Mesendoderm (in vitro differentiated cells): ENCODE results near the gene PGM2L1.

Source experiments
- DNase-seq: peaks from one replicate; pipeline ENCODE4 v3.0.0; 2013
- H2AK5ac ChIP-seq: 2 replicates; pipeline ENCODE4 v1.6.1; 2013; ENCODE audit warnings: low read length, inconsistent platforms
- H2BK120ac ChIP-seq: 2 replicates; pipeline ENCODE4 v1.6.1; 2013; ENCODE audit warnings: low read depth, mild to moderate bottlenecking, low read length, moderate library complexity, mixed read lengths
- H2BK15ac ChIP-seq: replicated peaks from 2 replicates; pipeline ENCODE4 v1.6.1; 2013; ENCODE audit warnings: low read depth, mild to moderate bottlenecking, moderate library complexity
- H2BK5ac ChIP-seq: 2 replicates; pipeline ENCODE4 v1.6.1; 2013; ENCODE audit warnings: low read length, inconsistent platforms
- H3K18ac ChIP-seq: 2 replicates; pipeline ENCODE4 v1.6.1; 2013; ENCODE audit warnings: mild to moderate bottlenecking, low read length, mixed read lengths
- H3K23ac ChIP-seq: one replicate; pipeline ENCODE4 v1.6.1; 2013; ENCODE audit warnings: low read length
- H3K27ac ChIP-seq: 2 replicates; pipeline ENCODE4 v1.5.1; 2013; ENCODE audit warnings: low read depth, mild to moderate bottlenecking, inconsistent platforms, low read length, moderate library complexity
- H3K27me3 ChIP-seq: 2 replicates; pipeline ENCODE4 v1.6.1; 2013; ENCODE audit warnings: low read length, control low read depth, mild to moderate bottlenecking, inconsistent platforms; ENCODE audit not compliant: insufficient read depth, poor library complexity
- H3K36me3 ChIP-seq: 2 replicates; pipeline ENCODE4 v1.6.1; 2013; ENCODE audit warnings: low read length, inconsistent platforms; ENCODE audit not compliant: control insufficient read depth, insufficient read depth
- H3K4ac ChIP-seq: one replicate; pipeline ENCODE4 v1.6.1; 2013; ENCODE audit warnings: low read depth, mild to moderate bottlenecking, low read length, moderate library complexity
- H3K4me1 ChIP-seq: 2 replicates; pipeline ENCODE4 v1.6.1; 2013; ENCODE audit warnings: low read depth, low read length, inconsistent platforms; ENCODE audit not compliant: control insufficient read depth
- H3K4me2 ChIP-seq: 2 replicates; pipeline ENCODE4 v1.6.1; 2013; ENCODE audit warnings: low read length
- H3K4me3 ChIP-seq: 2 replicates; pipeline ENCODE4 v1.5.1; 2013; ENCODE audit warnings: mild to moderate bottlenecking, low read length
- H3K56ac ChIP-seq: one replicate; pipeline ENCODE4 v1.6.1; 2013; ENCODE audit warnings: low read length
- H3K79me1 ChIP-seq: 2 replicates; pipeline ENCODE4 v1.6.1; 2013; ENCODE audit warnings: low read length, inconsistent platforms
- H3K79me2 ChIP-seq: 2 replicates; pipeline ENCODE4 v1.6.1; 2013; ENCODE audit warnings: mild to moderate bottlenecking, low read length; ENCODE audit not compliant: control insufficient read depth, insufficient read depth
- H3K9ac ChIP-seq: 2 replicates; pipeline ENCODE4 v1.6.1; 2013; ENCODE audit warnings: low read length, inconsistent platforms
- H4K5ac ChIP-seq: one replicate; pipeline ENCODE4 v1.6.1; 2013; ENCODE audit warnings: low read length
- H4K8ac ChIP-seq: one replicate; pipeline ENCODE4 v1.6.1; 2013; ENCODE audit warnings: low read depth, mild to moderate bottlenecking, control low read depth, low read length, moderate library complexity
- WGBS: extraction: QIAGEN DNeasy Blood & Tissue Kit; methylation state at CpG from one replicate; pipeline ENCODE4 v1.1.7; 2013; ENCODE audit warnings: low lambda C conversion rate, missing lambda C conversion rate; ENCODE audit not compliant: insufficient coverage; ENCODE audit errors: extremely low coverage; 5-methylcytosine and 5-hydroxymethylcytosine counted together

PGM2L1 gene

DNA sequence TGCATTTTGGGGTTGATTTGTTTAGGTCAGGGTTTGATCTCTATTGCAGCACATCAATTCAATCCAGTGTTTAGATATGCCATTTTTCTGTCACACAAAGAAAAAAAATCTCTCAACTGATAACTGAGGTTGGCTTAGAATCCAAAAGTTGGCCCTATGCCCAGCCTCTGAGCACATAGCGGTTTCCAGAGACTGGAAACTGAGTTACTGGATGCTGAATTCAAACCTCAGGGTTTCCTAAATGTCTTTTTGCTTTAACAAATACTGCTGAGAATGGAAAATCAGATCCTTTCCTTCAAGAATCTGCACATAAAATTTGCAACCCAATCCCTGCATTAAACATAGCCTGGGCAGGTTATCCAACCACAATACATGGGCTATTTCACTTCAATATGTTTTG, 90.8 kb downstream of the PGM2L1 start:
- H2AK5ac ChIP-seq, result no peak overlapping the region
- no peak overlapping the region for H3K27ac ChIP-seq

GRCh38 chr11:74306435-74307175, 91.6 kb downstream of the PGM2L1 start:
- Histone ChIP-seq H3K36me3 (no peaks in the 10 kb centered on the region), H3K79me2 (no peaks in the 10 kb centered on the region), H3K18ac (no peak overlapping the region), H4K5ac (no peak overlapping the region), H2BK5ac (no peak overlapping the region), H3K23ac (no peak overlapping the region), H3K9ac (no peak overlapping the region), H2AK5ac (no peak overlapping the region), H3K27ac (no peak overlapping the region), H4K8ac (no peak overlapping the region), H3K4me3 (no peak overlapping the region), H3K4me1 (no peaks in the 10 kb centered on the region), H3K27me3 (peaks cover 3% of the 10 kb centered on the region), H2BK15ac (no peak overlapping the region), H3K4ac (no peak overlapping the region), H3K4me2 (no peak overlapping the region), H2BK120ac (no peak overlapping the region), H3K79me1 (no peaks in the 10 kb centered on the region), H3K56ac (no peak overlapping the region)
- WGBS, result no CpG with 5 or more reads among the region's 8 CpGs
- DNase-seq, result no peak

More for the DNA sequence above, 90.8 kb downstream of the PGM2L1 start:
- Histone ChIP-seq H3K36me3 (no peaks in the 10 kb centered on the region), H2BK15ac (no peak overlapping the region), H4K5ac (no peak overlapping the region), H3K23ac (no peak overlapping the region), H3K4ac (no peak overlapping the region), H3K4me1 (no peaks in the 10 kb centered on the region), H3K79me2 (no peaks in the 10 kb centered on the region), H3K4me3 (no peak overlapping the region), H2BK5ac (no peak overlapping the region), H2BK120ac (no peak overlapping the region), H3K79me1 (no peaks in the 10 kb centered on the region), H3K9ac (no peak overlapping the region), H4K8ac (no peak overlapping the region), H3K18ac (no peak overlapping the region), H3K56ac (no peak overlapping the region), H3K4me2 (no peak overlapping the region), H3K27me3 (peaks cover 3% of the 10 kb centered on the region)
- no CpG with 5 or more reads among the region's 1 CpG for whole genome bisulfite sequencing
- DNase-seq, result no peak

- Histone ChIP-seq H3K18ac (no peak overlapping the region), H4K5ac (no peak overlapping the region), H3K27ac (no peak overlapping the region), H3K27me3 (no peaks in the 10 kb centered on the region), H2BK15ac (no peak overlapping the region), H3K79me2 (no peaks in the 10 kb centered on the region), H3K4ac (no peak overlapping the region), H3K4me1 (no peaks in the 10 kb centered on the region), H3K4me2 (no peak overlapping the region), H2BK5ac (no peak overlapping the region), H3K9ac (no peak overlapping the region), H3K79me1 (no peaks in the 10 kb centered on the region), H3K56ac (no peak overlapping the region), H3K23ac (no peak overlapping the region), H4K8ac (no peak overlapping the region), H2BK120ac (no peak overlapping the region), H3K4me3 (no peak overlapping the region), H2AK5ac (no peak overlapping the region), H3K36me3 (no peaks in the 10 kb centered on the region)
- WGBS, result no CpG with 5 or more reads among the region's 3 CpGs
- DNase-seq, result no peak
These were observed 99.2 kb downstream of the PGM2L1 start for GRCh38 chr11:74299015-74299414.

GRCh38 chr11:74297484-74297883, 100.7 kb downstream of the PGM2L1 start:
- Histone ChIP-seq H3K4ac (no peak overlapping the region), H3K4me2 (no peak overlapping the region), H2BK5ac (no peak overlapping the region), H3K79me2 (no peaks in the 10 kb centered on the region), H3K27ac (no peak overlapping the region), H3K27me3 (no peaks in the 10 kb centered on the region), H3K4me1 (no peaks in the 10 kb centered on the region), H2BK120ac (no peak overlapping the region), H3K56ac (no peak overlapping the region), H4K8ac (no peak overlapping the region), H3K9ac (no peak overlapping the region), H3K36me3 (no peaks in the 10 kb centered on the region), H3K79me1 (no peaks in the 10 kb centered on the region), H4K5ac (no peak overlapping the region), H3K18ac (no peak overlapping the region), H2AK5ac (no peak overlapping the region), H3K4me3 (no peak overlapping the region), H2BK15ac (no peak overlapping the region), H3K23ac (no peak overlapping the region)
- DNase-seq, result no peak
- no CpG with 5 or more reads among the region's 1 CpG for WGBS

GRCh38 chr11:74288911-74289310, 109.3 kb downstream of the PGM2L1 start:
- no peak for DNase-seq
- WGBS, result no CpG with 5 or more reads among the region's 4 CpGs

GRCh38 chr11:74288161-74288560, 110.1 kb downstream of the PGM2L1 start:
- Histone ChIP-seq H4K8ac (no peak overlapping the region), H3K4ac (no peak overlapping the region), H3K79me1 (no peaks in the 10 kb centered on the region), H3K4me2 (no peak overlapping the region), H3K27ac (no peak overlapping the region), H2BK15ac (no peak overlapping the region), H3K23ac (no peak overlapping the region), H2BK120ac (no peak overlapping the region), H2AK5ac (no peak overlapping the region), H3K27me3 (no peaks in the 10 kb centered on the region), H3K18ac (no peak overlapping the region), H4K5ac (no peak overlapping the region), H2BK5ac (no peak overlapping the region), H3K36me3 (no peaks in the 10 kb centered on the region), H3K79me2 (no peaks in the 10 kb centered on the region), H3K4me3 (no peak overlapping the region), H3K56ac (no peak overlapping the region), H3K9ac (no peak overlapping the region), H3K4me1 (no peaks in the 10 kb centered on the region)
- no CpG with 5 or more reads among the region's 1 CpG for WGBS
- DNase-seq, result no peak

More at GRCh38 chr11:74288911-74289310, 109.3 kb downstream of the PGM2L1 start:
- Histone ChIP-seq H3K23ac (no peak overlapping the region), H3K4ac (no peak overlapping the region), H3K79me1 (no peaks in the 10 kb centered on the region), H2BK15ac (no peak overlapping the region), H2BK120ac (no peak overlapping the region), H3K27ac (no peak overlapping the region), H2BK5ac (no peak overlapping the region), H4K5ac (no peak overlapping the region), H4K8ac (no peak overlapping the region), H3K18ac (no peak overlapping the region), H3K36me3 (no peaks in the 10 kb centered on the region), H3K4me3 (no peak overlapping the region), H3K4me2 (no peak overlapping the region), H2AK5ac (no peak overlapping the region), H3K27me3 (no peaks in the 10 kb centered on the region), H3K4me1 (no peaks in the 10 kb centered on the region), H3K9ac (no peak overlapping the region), H3K79me2 (no peaks in the 10 kb centered on the region), H3K56ac (no peak overlapping the region)
